Calu3 (cell line): ENCODE measurements around the gene SENP8. TPM values are rescaled to one million over a fixed set of nuclear protein-coding genes. Genes with fewer than 3 reads are reported as not detected.

Experiments used
- BruUV-seq: library from RNA; stranded (reverse); fragments of 400-500 nt; replicated peaks from 2 replicates; lab custom pipeline; 2021; lab: Mats Ljungman, UMichigan
- CTCF ChIA-PET: fragments of 300-600 bp; sonication (Branson Sonifier 250); formaldehyde crosslinking; loops from one replicate; lab custom pipeline; 2022; ENCODE audit warnings: antibody characterized with exemption; lab: Charles Lee
- DNase-seq: peaks from one replicate; pipeline ENCODE4 v3.0.0; 2022
- H3K27ac Mint-ChIP-seq: one replicate; pipeline ENCODE4 v1.8.0; 2022; ENCODE audit warnings: mixed read lengths; ENCODE audit not compliant: unreplicated experiment
- H3K27me3 Mint-ChIP-seq: one replicate; pipeline ENCODE4 v1.8.0; 2022; ENCODE audit warnings: mixed read lengths; ENCODE audit not compliant: unreplicated experiment
- H3K36me3 Mint-ChIP-seq: one replicate; pipeline ENCODE4 v1.8.0; 2022; ENCODE audit warnings: mild to moderate bottlenecking, moderate library complexity, mixed read lengths; ENCODE audit not compliant: insufficient read depth, unreplicated experiment
- H3K4me1 Mint-ChIP-seq: one replicate; pipeline ENCODE4 v1.8.0; 2022; ENCODE audit warnings: mild to moderate bottlenecking, low read depth, mixed read lengths; ENCODE audit not compliant: unreplicated experiment
- H3K4me3 Mint-ChIP-seq: one replicate; pipeline ENCODE4 v1.8.0; 2022; ENCODE audit warnings: mild to moderate bottlenecking, low read depth, moderate library complexity, mixed read lengths; ENCODE audit not compliant: unreplicated experiment
- H3K9me3 Mint-ChIP-seq: one replicate; pipeline ENCODE4 v1.8.0; 2022; ENCODE audit warnings: low read depth, mixed read lengths; ENCODE audit not compliant: unreplicated experiment
- intact Hi-C: fragments of 100-400 bp; cut with micrococcal nuclease; formaldehyde crosslinking; loops from one replicate; pipeline ENCODE4 v1.10.0; 2022; ENCODE audit not compliant: unreplicated experiment
- total RNA-seq: library from RNA; stranded (reverse); gene quantifications from 2 replicates; pipeline ENCODE4 v1.2.3, GENCODE V29; 2022
- TF ChIP-seq, protein P1 (sequence below): fragments of 200-600 bp; IDR thresholded peaks from one replicate; pipeline ENCODE4 v1.8.0; 2022; ENCODE audit warnings: antibody characterized with exemption; ENCODE audit not compliant: unreplicated experiment

Gene SENP8
- total RNA-seq, 1 experiment from 2014 or later, result 3.6 TPM

DNA sequence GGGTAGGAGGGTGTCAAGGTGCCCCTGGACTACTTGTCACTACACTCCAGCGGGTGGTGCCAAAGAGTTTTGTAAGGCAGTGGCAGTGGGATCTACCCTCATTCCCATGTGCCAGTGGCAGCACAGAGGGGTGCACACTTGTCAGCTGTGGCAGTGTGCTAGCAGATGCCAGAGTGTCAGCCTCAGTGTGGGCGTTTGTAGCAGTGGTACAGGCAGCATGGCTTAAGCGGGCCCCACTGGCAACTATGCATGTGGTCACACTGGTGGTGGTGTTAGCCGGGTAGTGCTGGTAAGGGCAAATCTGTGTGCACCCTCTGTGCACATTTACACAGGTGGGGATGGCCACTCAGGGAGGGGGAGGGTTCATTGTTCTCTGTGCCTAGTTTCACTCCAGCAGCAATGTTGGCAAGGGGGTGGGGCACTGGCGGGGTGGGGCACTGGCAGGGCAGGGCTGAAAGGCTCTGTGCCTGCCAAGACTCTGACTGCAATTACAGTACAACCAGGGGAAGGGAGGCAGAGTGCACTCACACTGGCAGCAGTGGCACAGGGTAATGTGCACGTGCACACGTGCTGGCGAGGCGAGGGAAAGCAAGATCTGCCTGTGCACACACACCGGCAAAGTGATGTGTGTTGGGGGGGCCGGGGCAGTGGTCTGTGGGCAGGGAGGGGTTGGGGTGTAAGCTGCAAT lies 32.0 kb upstream of the SENP8 start:
- peaks cover 15% of the 10 kb centered on the region for H3K9me3 Mint-ChIP-seq
- H3K27me3 Mint-ChIP-seq, result no peaks in the 10 kb centered on the region
- H3K27ac Mint-ChIP-seq, result no peak overlapping the region
- intact Hi-C loops, result no loop called here
- no peak overlapping the region for H3K4me3 Mint-ChIP-seq
- no TSS peak for BruUV-seq
- no peaks in the 10 kb centered on the region for H3K4me1 Mint-ChIP-seq
- H3K36me3 Mint-ChIP-seq, result no peaks in the 10 kb centered on the region
- TF ChIP-seq, protein P1, sequence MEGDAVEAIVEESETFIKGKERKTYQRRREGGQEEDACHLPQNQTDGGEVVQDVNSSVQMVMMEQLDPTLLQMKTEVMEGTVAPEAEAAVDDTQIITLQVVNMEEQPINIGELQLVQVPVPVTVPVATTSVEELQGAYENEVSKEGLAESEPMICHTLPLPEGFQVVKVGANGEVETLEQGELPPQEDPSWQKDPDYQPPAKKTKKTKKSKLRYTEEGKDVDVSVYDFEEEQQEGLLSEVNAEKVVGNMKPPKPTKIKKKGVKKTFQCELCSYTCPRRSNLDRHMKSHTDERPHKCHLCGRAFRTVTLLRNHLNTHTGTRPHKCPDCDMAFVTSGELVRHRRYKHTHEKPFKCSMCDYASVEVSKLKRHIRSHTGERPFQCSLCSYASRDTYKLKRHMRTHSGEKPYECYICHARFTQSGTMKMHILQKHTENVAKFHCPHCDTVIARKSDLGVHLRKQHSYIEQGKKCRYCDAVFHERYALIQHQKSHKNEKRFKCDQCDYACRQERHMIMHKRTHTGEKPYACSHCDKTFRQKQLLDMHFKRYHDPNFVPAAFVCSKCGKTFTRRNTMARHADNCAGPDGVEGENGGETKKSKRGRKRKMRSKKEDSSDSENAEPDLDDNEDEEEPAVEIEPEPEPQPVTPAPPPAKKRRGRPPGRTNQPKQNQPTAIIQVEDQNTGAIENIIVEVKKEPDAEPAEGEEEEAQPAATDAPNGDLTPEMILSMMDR, result no peak
- no peak for DNase-seq
- CTCF ChIA-PET, result no interaction called here

DNA sequence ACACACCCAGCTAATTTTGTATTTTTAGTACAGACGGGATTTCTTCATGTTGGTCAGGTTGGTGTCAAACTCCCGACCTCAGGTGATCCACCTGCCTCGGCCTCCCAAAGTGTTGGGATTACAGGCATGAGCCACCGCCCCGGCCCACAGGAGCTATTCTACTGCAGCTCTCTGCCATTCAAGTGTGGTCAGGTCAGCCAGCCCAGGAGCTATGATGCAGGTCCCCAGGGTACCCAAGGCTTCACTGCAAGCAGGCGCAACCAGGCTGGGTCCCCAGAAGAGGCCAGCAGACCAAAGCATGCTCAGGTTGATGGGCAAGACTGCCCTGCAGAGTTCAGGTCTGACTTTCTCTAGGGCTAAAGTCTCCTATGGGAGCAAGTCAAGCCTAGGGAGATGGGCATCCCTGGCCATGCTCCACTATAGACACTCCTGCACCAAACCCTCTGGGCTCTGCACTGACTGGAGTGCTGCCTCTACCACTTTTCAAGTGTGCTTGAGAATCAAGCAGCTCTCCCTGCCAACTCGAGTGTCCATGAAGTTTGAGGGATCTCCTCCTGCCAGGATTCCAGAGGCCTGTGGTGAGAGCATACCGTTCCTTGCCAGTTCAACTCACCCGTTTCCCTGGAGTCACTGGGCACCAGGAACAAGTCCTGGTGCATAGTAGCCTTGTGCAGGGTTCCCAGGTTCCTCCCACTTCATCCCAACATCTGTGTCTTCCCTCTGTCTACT lies 31.1 kb upstream of the SENP8 start:
- H3K4me1 Mint-ChIP-seq, result no peaks in the 10 kb centered on the region
- H3K27me3 Mint-ChIP-seq, result no peaks in the 10 kb centered on the region
- DNase-seq, result no peak
- CTCF ChIA-PET, result no interaction called here
- no peaks in the 10 kb centered on the region for H3K36me3 Mint-ChIP-seq
- intact Hi-C loops, result no loop called here
- H3K4me3 Mint-ChIP-seq, result no peak overlapping the region
- H3K9me3 Mint-ChIP-seq, result peaks cover 15% of the 10 kb centered on the region
- no TSS peak for BruUV-seq
- TF ChIP-seq, protein P1, result no peak
- H3K27ac Mint-ChIP-seq, result no peak overlapping the region

DNA sequence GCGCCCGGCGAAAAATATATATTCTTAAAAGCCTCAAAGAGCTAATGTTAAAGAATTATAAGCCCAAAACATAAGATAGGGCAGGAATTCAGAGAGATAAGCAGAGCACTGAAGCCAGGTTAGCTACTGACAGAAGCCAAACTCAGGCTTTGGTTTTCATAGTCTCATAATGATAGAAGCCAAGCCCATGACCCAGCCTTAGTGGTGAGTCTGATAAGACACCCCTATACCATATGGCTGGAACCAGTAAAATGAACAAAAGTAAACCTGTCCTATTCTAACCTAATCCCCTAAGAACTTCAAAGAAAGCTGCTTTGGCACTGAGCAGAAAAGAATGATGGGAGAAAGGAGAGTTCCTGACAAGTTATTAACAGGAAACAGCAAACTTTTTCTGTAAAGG lies 26.2 kb upstream of the SENP8 start:
- Mint-ChIP-seq H3K4me3 (no peak overlapping the region), H3K9me3 (peaks cover 8% of the 10 kb centered on the region), H3K4me1 (no peaks in the 10 kb centered on the region), H3K27me3 (no peaks in the 10 kb centered on the region), H3K36me3 (no peaks in the 10 kb centered on the region), H3K27ac (no peak overlapping the region)
- no TSS peak for BruUV-seq
- CTCF ChIA-PET, result interaction anchor here (2.1 kb wide), 1 partner anchor 47 kb away, joined by 7 read pairs; no protein-coding TSS in a partner anchor
- TF ChIP-seq, protein P1, result no peak
- no peak for DNase-seq
- intact Hi-C loops, result no loop called here

DNA sequence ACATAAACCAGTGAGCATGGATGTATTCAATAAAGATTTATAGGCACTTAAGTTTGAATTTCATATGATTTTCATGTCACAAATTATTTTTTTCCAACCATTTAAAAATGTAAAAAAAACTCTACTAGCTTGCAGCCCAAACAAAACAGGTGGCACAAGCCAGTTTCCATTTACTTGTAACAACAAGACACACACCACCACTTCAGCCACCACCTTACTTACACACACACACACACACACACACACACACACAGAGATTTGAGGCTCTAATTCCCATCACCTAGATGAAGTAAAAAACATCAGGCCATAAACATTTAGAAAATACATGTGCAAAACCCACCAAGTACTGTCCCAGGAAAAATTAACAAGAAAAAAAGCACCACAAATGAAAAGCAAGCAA lies 25.5 kb upstream of the SENP8 start:
- CTCF ChIA-PET, result interaction anchor here (0.6 to 2.1 kb wide), 4 partner anchors 17 to 515 kb away, joined by 3 to 7 read pairs (median 4); no protein-coding TSS in a partner anchor
- intact Hi-C loops, result no loop called here

More for the DNA sequence above, 25.5 kb upstream of the SENP8 start:
- TF ChIP-seq, protein P1, result no peak
- no TSS peak for BruUV-seq
- Mint-ChIP-seq H3K27ac (no peak overlapping the region), H3K4me3 (no peak overlapping the region), H3K27me3 (no peaks in the 10 kb centered on the region), H3K4me1 (no peaks in the 10 kb centered on the region), H3K36me3 (no peaks in the 10 kb centered on the region), H3K9me3 (peaks cover 6% of the 10 kb centered on the region)
- no peak for DNase-seq
